H9 (cell line): Measurements from ENCODE around the gene CASTOR1. TPM values are rescaled to one million over a fixed set of nuclear protein-coding genes. Genes with fewer than 3 reads are reported as not detected.

Experiments
- DNase-seq: peaks from one replicate; pipeline ENCODE4 v3.0.0-alpha.2; 2017
- H2AFZ ChIP-seq: one replicate; pipeline ENCODE4 v1.6.1; 2013; ENCODE audit warnings: mild to moderate bottlenecking, low read length, control low read depth, moderate library complexity
- H2AK5ac ChIP-seq: 2 replicates; pipeline ENCODE4 v1.6.1; 2013; ENCODE audit warnings: low read length, control low read depth, mixed read lengths; ENCODE audit not compliant: insufficient read length
- H2BK120ac ChIP-seq: one replicate; pipeline ENCODE4 v1.6.1; 2013; ENCODE audit warnings: low read depth, mild to moderate bottlenecking, low read length, control low read depth, inconsistent platforms; ENCODE audit not compliant: poor library complexity, severe bottlenecking
- H2BK12ac ChIP-seq: 2 replicates; pipeline ENCODE4 v1.6.1; 2013; ENCODE audit warnings: low read length, control low read depth, mixed read lengths, low read depth; ENCODE audit not compliant: insufficient read length
- H2BK15ac ChIP-seq: 2 replicates; pipeline ENCODE4 v1.6.1; 2013; ENCODE audit warnings: low read depth, low read length, control low read depth
- H2BK20ac ChIP-seq: one replicate; pipeline ENCODE4 v1.6.1; 2013; ENCODE audit warnings: low read depth, mild to moderate bottlenecking, low read length, control low read depth, inconsistent platforms; ENCODE audit not compliant: poor library complexity, severe bottlenecking
- H2BK5ac ChIP-seq: 2 replicates; pipeline ENCODE4 v1.6.1; 2013; ENCODE audit warnings: low read length, control low read depth, mixed read lengths; ENCODE audit not compliant: insufficient read length
- H3K14ac ChIP-seq: 2 replicates; pipeline ENCODE4 v1.6.1; 2013; ENCODE audit warnings: low read length, control low read depth; ENCODE audit not compliant: insufficient read depth
- H3K18ac ChIP-seq: 2 replicates; pipeline ENCODE4 v1.6.1; 2013; ENCODE audit warnings: low read depth, mild to moderate bottlenecking, mixed read lengths, low read length, control low read depth; ENCODE audit not compliant: insufficient read length
- H3K23ac ChIP-seq: 2 replicates; pipeline ENCODE4 v1.6.1; 2013; ENCODE audit warnings: low read length, control low read depth, mixed read lengths, low read depth; ENCODE audit not compliant: insufficient read length
- H3K23me2 ChIP-seq: 2 replicates; pipeline ENCODE4 v1.6.1; 2013; ENCODE audit warnings: low read depth, mild to moderate bottlenecking, mixed read lengths, low read length, control low read depth; ENCODE audit not compliant: insufficient read length, poor library complexity, severe bottlenecking
- H3K27ac ChIP-seq: 2 replicates; pipeline ENCODE4 v1.5.1; 2013; ENCODE audit warnings: low read length, control low read depth, mixed read lengths, low read depth; ENCODE audit not compliant: insufficient read length
- H3K27me3 ChIP-seq: 2 replicates; pipeline ENCODE4 v1.6.1; 2013; ENCODE audit warnings: low read length, control low read depth, inconsistent platforms; ENCODE audit not compliant: insufficient read depth
- H3K4ac ChIP-seq: 2 replicates; pipeline ENCODE4 v1.6.1; 2013; ENCODE audit warnings: low read depth, mild to moderate bottlenecking, control low read depth, inconsistent platforms, low read length, moderate library complexity
- H3K4me1 ChIP-seq: 2 replicates; pipeline ENCODE4 v1.6.1; 2013; ENCODE audit warnings: low read length, control low read depth, inconsistent platforms; ENCODE audit not compliant: insufficient read depth
- H3K4me2 ChIP-seq: 2 replicates; pipeline ENCODE4 v1.6.1; 2013; ENCODE audit warnings: low read length, control low read depth, mixed read lengths; ENCODE audit not compliant: insufficient read length, insufficient read depth
- H3K56ac ChIP-seq: 2 replicates; pipeline ENCODE4 v1.6.1; 2013; ENCODE audit warnings: low read depth, mild to moderate bottlenecking, mixed read lengths, low read length, control low read depth; ENCODE audit not compliant: insufficient read length
- H3K79me1 ChIP-seq: 2 replicates; pipeline ENCODE4 v1.6.1; 2013; ENCODE audit warnings: low read depth, mild to moderate bottlenecking, moderate library complexity, low read length, control low read depth, inconsistent platforms; ENCODE audit not compliant: insufficient read depth, poor library complexity, severe bottlenecking
- H3K79me2 ChIP-seq: 2 replicates; pipeline ENCODE4 v1.6.1; 2013; ENCODE audit warnings: low read length, control low read depth, inconsistent platforms; ENCODE audit not compliant: insufficient read depth
- H3K9ac ChIP-seq: 2 replicates; pipeline ENCODE4 v1.6.1; 2013; ENCODE audit warnings: low read length, control low read depth, mixed read lengths; ENCODE audit not compliant: insufficient read length; ENCODE audit errors: extremely low read depth
- H3K9me3 ChIP-seq: one replicate; pipeline ENCODE4 v1.6.1; 2013; ENCODE audit warnings: low read depth, low read length, inconsistent platforms; ENCODE audit not compliant: control insufficient read depth
- H3T11ph ChIP-seq: one replicate; pipeline ENCODE4 v1.6.1; 2013; ENCODE audit warnings: mild to moderate bottlenecking, low read length, control low read depth, inconsistent platforms
- H4K20me1 ChIP-seq: one replicate; pipeline ENCODE4 v1.6.1; 2013; ENCODE audit not compliant: control insufficient read depth, insufficient read length, insufficient read depth
- H4K5ac ChIP-seq: 2 replicates; pipeline ENCODE4 v1.6.1; 2013; ENCODE audit warnings: low read depth, mild to moderate bottlenecking, mixed read lengths, low read length, control low read depth; ENCODE audit not compliant: insufficient read length
- H4K8ac ChIP-seq: replicated peaks from 2 replicates; pipeline ENCODE4 v1.6.1; 2013; ENCODE audit warnings: low read length, control low read depth, mixed read lengths, low read depth; ENCODE audit not compliant: insufficient read length
- H4K91ac ChIP-seq: 2 replicates; pipeline ENCODE4 v1.6.1; 2013; ENCODE audit warnings: low read depth, mild to moderate bottlenecking, moderate library complexity, mixed read lengths, low read length, control low read depth; ENCODE audit not compliant: insufficient read length
- H3K27ac Mint-ChIP-seq, 3 experiments: 2 replicates in 2 of 3; 3 replicates in 1 of 3; pipeline ENCODE4 v1.8.0; 2020 to 2021; ENCODE audit warnings: mixed read lengths in 3 of 3, mild to moderate bottlenecking in 1 of 3, moderate library complexity in 1 of 3
- H3K27me3 Mint-ChIP-seq: 2 replicates; pipeline ENCODE4 v1.8.0; 2021; ENCODE audit warnings: low read depth, mild to moderate bottlenecking, moderate library complexity, mixed read lengths
- H3K36me3 Mint-ChIP-seq, 3 experiments: 2 replicates in 2 of 3; 3 replicates in 1 of 3; pipeline ENCODE4 v1.8.0; 2020 to 2021; ENCODE audit warnings: low read depth in 3 of 3, mixed read lengths in 3 of 3; ENCODE audit not compliant: insufficient read depth in 1 of 3
- H3K4me1 Mint-ChIP-seq, 2 experiments: 2 replicates each; pipeline ENCODE4 v1.8.0; 2020; ENCODE audit warnings: mixed read lengths in 2 of 2
- H3K4me3 Mint-ChIP-seq, 2 experiments: 2 replicates in 1 of 2; 3 replicates in 1 of 2; pipeline ENCODE4 v1.8.0; 2020 to 2021; ENCODE audit warnings: mild to moderate bottlenecking in 2 of 2, mixed read lengths in 2 of 2, moderate library complexity in 1 of 2
- H3K9me3 Mint-ChIP-seq, 2 experiments: 2 replicates in 1 of 2; 3 replicates in 1 of 2; pipeline ENCODE4 v1.8.0; 2020; ENCODE audit warnings: mild to moderate bottlenecking in 2 of 2, mixed read lengths in 2 of 2, moderate library complexity in 1 of 2
- WGBS: extraction: QIAGEN DNeasy Blood & Tissue Kit; methylation state at CpG from one replicate; pipeline ENCODE4 v1.1.7; 2013; ENCODE audit warnings: missing lambda C conversion rate, low lambda C conversion rate, mixed read lengths; ENCODE audit not compliant: insufficient read length; ENCODE audit errors: extremely low coverage; 5-methylcytosine and 5-hydroxymethylcytosine counted together
- total RNA-seq: library from RNA; stranded (reverse); gene quantifications from 2 replicates; pipeline ENCODE4 v1.2.1, GENCODE V29; 2021
- TF ChIP-seq, protein P1 (sequence below): fragments of 200-600 bp; sonication (generic); conservative IDR thresholded peaks from 3 replicates; pipeline ENCODE4 v1.8.0; 2021; ENCODE audit warnings: antibody characterized with exemption, mild to moderate bottlenecking

Gene CASTOR1
- total RNA-seq, 1 experiment from 2014 or later: 8.8 TPM

DNA sequence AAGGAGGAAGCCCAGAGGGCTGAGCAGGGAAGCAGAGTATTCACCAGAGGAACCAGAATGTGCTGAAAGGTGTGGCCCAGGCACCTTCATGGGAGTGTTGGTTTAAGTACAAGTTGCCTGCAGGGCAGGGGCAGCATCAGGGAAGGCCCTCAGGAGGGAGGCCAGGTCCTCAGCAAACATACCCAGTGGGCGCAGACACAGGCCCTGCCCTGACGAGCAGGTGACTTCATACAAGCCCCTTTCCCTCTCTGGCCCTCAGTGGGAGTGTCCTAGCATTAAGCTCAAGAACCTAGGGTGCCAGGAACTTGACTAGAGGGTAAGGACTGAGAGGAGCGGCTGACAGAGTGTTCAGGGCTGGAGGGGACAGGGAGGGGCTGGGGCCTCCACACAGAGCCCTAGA, 7.5 kb upstream of the CASTOR1 start:
- no peak overlapping the region for H3K18ac ChIP-seq
- Mint-ChIP-seq H3K9me3 (peaks cover 0 to 1% of the 10 kb centered on the region in 2 experiments; a peak in 1 of 5 replicates), H3K27ac (peak overlapping the region in 1 of 3 experiments; percentile 89; a peak in 2 of 7 replicates), H3K36me3 (peaks cover 4 to 19% (median 5%) of the 10 kb centered on the region in 3 experiments; a peak in 5 of 7 replicates), H3K4me1 (peaks cover 4 to 8% of the 10 kb centered on the region in 2 experiments; a peak in 2 of 4 replicates), H3K4me3 (no peak overlapping the region), H3K27me3 (no peaks in the 10 kb centered on the region)
- H2BK20ac ChIP-seq: no peak overlapping the region
- TF ChIP-seq, protein P1, sequence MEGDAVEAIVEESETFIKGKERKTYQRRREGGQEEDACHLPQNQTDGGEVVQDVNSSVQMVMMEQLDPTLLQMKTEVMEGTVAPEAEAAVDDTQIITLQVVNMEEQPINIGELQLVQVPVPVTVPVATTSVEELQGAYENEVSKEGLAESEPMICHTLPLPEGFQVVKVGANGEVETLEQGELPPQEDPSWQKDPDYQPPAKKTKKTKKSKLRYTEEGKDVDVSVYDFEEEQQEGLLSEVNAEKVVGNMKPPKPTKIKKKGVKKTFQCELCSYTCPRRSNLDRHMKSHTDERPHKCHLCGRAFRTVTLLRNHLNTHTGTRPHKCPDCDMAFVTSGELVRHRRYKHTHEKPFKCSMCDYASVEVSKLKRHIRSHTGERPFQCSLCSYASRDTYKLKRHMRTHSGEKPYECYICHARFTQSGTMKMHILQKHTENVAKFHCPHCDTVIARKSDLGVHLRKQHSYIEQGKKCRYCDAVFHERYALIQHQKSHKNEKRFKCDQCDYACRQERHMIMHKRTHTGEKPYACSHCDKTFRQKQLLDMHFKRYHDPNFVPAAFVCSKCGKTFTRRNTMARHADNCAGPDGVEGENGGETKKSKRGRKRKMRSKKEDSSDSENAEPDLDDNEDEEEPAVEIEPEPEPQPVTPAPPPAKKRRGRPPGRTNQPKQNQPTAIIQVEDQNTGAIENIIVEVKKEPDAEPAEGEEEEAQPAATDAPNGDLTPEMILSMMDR: no peak
- no peak overlapping the region for H2BK5ac ChIP-seq
- no peak overlapping the region for H2BK120ac ChIP-seq
- no peak overlapping the region for H3K14ac ChIP-seq
- no peak for DNase-seq
- no peak overlapping the region for H3K56ac ChIP-seq
- no peak overlapping the region for H2AFZ ChIP-seq
- no peaks in the 10 kb centered on the region for H4K20me1 ChIP-seq
- no peak overlapping the region for H2BK15ac ChIP-seq
- H2AK5ac ChIP-seq: no peak overlapping the region
- no peaks in the 10 kb centered on the region for H3K79me2 ChIP-seq
- H4K8ac ChIP-seq: no peak overlapping the region
- no CpG with 5 or more reads among the region's 3 CpGs for WGBS
- H3K79me1 ChIP-seq: no peaks in the 10 kb centered on the region
- no peak overlapping the region for H4K91ac ChIP-seq
- H3K27ac ChIP-seq: no peak overlapping the region
- no peak overlapping the region for H4K5ac ChIP-seq
- no peak overlapping the region for H3T11ph ChIP-seq
- H3K4me2 ChIP-seq: no peak overlapping the region
- H3K23me2 ChIP-seq: no peaks in the 10 kb centered on the region
- H3K9ac ChIP-seq: no peak overlapping the region
- H3K23ac ChIP-seq: no peak overlapping the region
- H3K27me3 ChIP-seq: no peaks in the 10 kb centered on the region
- no peaks in the 10 kb centered on the region for H3K9me3 ChIP-seq
- H2BK12ac ChIP-seq: no peak overlapping the region
- H3K4ac ChIP-seq: no peak overlapping the region
- no peaks in the 10 kb centered on the region for H3K4me1 ChIP-seq
